HG02571 (cell line): ENCODE measurements around the gene BTNL3.
"Not testable (repeated sequence)": the region's sequence is repeated elsewhere in the genome, so short reads cannot be mapped to it uniquely, and the experiment has no call there.

Experiments
- ATAC-seq: cut with Tn5 transposase; IDR thresholded peaks from one replicate; pipeline ENCODE4 v1.9.1; 2021; ENCODE audit warnings: mild to moderate bottlenecking, moderate library complexity; ENCODE audit not compliant: unreplicated experiment

Gene BTNL3

DNA sequence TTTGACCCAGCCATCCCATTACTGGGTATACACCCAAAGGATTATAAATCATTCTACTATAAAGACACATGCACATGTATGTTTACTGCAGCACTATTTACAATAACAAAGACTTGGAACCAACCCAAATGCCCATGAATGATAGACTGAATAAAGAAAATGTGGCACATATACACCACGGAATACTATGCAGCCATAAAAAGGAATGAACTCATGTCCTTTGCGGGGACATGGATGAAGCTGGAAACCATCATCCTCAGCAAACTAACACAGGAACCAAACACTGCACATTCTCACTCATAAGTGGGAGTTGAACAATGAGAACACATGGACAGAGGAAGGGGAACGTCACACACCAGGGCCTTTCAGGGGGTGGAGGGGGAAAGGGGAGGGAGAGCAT, 28.8 kb downstream of the BTNL3 start:
- not testable (repeated sequence) for ATAC-seq

DNA sequence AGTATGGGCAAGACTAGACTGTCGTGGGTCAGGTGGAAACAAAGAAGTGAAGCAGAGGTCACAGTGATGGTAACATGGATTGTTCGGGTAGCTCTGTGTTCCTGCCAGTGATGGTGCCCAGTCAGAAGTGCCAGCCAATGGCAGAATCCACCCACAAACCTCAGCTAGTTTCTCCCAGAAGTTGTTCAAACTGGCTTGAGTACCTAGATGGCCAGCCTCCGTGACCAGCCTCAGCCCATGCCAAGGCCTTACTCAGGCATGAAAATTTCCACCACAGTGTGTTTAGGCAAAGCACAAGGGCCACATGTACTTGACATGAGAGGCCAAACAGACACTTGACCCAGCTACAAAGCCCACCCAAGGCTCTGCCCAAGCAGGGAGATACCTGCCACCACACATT, 32.0 kb downstream of the BTNL3 start:
- ATAC-seq, result no peak

- no peak for ATAC-seq
Observed at GRCh38 chr5:181024245-181025064, 35.8 kb downstream of the BTNL3 start.

- no peak for ATAC-seq
Observed at GRCh38 chr5:181027452-181028031, 38.9 kb downstream of the BTNL3 start.

DNA sequence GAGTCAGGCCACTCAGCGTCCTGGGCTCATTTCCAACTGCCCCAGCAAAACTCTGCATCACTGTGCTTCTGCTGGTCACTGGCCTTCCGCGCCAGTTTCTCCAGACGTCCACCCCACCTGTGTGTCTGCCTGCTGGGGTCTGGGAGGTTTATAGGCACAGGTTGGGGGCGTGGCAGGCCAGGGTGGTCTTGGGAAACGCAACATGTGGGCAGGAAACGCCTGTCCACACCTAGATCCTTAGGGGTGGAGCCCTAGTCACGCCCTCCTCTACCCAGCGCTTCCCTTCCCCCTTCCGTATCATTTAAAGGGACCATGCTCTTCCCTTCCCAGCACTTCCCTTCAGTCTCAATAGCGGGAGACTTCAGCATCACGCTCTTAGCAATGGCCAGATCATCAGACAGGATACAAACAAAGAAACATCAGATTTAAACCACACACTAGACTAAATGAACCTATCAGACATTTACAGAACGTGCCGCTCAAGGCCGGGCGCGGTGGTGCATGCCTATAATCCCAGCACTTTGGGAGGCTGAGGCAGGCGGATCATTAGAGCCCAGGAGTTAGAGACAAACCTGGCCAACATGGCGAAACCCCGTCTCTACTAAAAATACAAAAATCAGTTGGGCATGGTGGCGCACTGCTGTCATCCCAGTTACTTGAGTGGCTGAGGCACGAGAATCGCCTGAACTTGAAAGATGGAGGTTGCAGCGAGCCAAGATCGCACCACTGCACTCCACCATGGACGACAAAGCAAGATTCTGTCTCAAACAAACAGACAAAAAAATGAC, 39.6 kb downstream of the BTNL3 start:
- ATAC-seq, result no peak

GRCh38 chr5:181031716-181032115, 43.1 kb downstream of the BTNL3 start:
- no peak for ATAC-seq

DNA sequence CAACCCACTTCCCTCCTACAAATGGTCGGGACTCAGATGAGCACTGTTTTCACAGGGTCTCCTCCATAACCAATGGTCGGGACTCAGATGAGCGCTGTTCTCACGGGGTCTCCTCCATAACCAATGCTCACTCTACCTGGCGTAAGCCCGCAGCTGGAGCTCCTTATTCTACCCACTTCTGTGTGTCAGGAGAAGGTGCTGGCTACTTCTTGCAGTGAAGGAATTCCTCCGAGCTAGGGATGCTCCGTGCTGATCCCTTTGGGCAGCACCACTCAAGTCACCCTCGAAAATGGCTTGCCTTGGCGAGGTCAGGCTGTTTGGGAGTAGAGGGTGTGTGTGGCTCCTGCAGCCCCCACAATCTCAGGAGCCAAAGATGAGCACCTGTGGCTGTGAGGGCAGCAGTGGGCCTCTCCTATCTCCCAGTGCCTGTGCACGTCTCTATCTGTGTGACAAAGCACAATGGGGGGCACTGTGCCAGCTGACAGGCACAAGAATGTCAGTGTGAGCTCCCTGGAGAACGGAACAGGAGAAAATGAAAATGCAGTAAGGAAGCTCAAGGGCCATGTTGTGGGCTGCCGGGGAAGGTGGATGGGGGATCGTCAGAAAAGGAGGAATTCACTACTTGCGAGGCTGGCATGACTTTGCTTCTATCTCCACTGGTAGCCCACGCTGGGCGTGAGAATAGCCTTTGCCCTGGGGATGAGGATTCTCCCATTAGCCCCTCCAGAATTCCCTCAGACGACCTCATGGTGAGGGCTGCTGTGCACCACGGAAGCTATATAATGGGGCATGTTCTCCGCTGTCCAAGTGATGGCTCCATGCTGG, 47.6 kb downstream of the BTNL3 start:
- no peak for ATAC-seq

DNA sequence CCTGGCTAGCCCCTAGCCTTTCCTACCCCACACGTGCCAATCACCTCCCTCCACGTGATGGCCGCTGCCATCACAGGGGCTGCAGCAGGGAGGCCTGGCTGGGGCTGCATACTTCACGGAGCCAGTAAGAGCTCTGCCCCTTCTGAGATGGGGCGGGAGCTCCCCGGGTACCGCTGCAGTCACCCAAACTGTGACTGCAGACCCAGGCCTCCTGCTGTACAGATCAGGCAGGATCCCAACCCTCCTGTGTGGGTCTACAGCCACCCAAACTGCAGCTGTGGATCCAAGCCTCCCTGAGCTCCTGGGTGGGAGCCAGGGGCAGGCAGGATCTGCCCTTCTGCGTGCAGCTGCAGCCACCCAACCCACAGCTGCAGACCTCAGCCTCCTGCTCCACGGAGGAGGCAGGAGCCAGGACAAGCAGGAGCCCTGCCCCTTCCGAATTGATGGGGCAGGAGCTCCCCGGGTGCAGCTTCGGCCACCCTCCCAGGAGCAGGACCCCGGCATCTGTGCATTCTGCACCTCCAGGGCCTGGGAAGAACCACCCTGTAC, 48.2 kb downstream of the BTNL3 start:
- ATAC-seq, result no peak

DNA sequence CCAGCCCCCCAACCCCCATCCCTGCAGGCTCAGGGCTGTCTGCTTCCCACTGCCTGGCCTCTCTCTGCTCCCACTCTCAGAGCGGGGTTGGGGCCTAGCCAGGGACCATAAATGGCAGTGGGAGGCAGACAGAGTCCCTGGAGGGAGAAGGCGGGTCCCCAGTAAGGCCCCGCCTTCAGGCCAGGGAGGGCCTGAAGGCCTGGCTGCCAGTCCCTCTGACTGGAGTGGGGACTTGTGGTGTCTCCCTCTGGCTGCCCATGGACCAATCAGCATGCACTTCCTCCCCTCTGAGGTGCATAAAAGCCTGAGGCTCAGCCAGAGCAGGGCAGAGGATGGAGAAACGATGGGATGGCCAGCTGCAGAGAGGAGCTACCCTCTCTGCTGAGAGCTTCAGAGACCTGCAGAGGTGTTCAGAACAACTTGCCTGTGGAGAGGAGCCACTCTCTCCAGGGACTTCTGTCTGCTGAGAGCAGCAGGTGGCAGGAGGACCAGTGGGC, 48.8 kb downstream of the BTNL3 start:
- ATAC-seq, result no peak

- ATAC-seq, result no peak
Observed at GRCh38 chr5:181039471-181039870, 50.8 kb downstream of the BTNL3 start.

DNA sequence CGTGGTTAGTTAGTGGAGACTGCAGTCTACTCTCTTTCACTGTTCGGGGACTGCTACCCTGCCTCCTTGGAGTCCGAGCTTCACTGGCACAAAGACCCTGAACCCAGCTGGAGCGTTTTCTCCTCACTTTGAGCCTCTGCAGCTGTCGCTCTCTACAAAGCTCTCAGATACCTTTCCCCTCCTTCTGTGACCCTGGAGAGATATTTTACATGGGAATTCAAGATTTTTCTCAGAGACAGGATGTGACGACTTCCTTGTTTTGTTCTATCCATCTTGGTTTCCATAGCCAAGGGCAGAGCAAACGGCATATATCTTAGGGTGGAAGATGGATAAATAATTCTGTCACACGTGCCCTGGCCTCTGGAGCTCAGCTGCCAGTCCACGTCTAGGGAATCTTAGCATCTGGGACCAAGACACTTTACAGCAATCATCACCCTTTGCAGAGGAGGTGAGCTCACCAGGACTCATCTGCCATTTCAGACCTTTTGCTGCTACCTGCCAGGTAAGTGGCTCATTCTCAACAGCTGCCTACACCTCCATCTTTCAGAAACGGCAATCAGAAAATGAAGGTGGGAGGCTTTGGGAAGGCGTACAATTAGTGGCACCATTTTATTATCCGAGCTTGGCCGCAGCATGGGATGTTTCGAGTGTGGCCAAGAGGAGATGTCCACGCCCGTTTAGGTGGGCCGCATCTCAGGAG, 51.4 kb downstream of the BTNL3 start, which contains the start of gene BTNL9:
BTNL9 (plus strand) TSS at position 336 of the 700 bp plus-strand sequence. CDS start 5,224 bp downstream, outside the sequence.
- ATAC-seq, result no peak

DNA sequence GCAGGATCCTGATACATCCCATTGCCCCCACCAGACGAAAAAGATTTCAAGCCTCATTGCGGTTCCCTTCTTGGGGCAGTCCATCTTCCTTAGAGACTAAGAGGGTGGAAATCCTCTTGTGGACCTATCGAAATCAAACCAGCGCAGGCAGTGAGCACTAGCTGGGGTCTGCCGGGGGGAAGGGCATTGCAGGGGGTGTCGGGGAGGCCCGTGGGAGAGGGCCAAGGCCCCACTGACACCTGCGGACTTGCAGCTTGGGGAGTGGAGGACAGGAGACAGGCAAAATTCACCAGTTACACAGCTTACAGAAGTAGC, 51.9 kb downstream of the BTNL3 start:
- ATAC-seq, result no peak

DNA sequence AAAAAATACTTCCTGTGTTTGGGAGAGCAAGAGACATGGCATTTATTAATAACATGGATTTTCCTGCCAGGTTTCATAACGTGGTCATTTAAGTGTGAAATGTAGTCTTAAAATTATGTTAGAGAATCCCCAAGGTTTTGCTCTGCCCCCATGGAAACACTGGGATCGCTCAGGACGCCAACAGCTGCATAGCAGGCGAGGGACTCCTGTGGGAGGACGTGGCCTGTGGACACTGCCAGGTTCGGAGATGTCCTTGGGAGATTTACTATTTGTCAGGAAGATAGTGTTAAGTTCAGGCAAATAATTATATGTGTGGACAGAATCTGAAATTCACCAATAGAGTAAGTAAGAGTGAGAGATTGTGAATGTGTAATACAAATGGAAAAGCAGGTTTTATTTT, 52.4 kb downstream of the BTNL3 start:
- no peak for ATAC-seq

DNA sequence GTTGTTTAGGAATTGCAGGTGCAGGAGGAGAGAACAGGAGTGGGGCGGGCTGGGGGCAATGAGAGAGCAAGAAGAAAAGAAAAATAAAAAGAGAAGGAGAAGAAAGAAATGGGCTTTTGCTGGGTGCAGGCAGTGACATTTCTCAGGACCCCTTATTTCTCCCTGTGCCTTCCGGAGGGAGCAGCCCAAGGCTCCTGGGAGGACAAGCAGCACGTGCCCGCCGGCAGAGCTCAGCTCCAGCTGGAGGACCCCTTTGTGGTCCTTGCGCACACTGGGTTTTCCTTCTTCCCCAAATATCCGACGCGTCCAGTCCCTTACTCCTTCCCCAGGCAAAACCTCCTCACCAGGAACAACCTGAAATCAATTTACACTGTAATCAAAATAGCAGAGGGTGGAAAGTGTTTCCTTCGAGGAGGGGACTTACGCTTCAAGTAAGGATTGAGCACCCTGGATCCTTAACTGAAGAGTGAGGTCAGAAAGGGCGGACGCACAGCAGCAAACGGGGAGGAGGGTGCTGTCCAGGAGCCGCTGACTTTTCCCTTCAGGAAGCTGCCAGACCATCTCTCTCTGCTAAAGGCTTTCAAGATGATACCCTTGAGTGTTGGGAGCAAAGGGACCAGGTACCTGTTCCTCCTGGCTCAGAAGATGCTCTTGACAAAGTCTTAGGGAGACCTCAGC, 53.5 kb downstream of the BTNL3 start:
- no peak for ATAC-seq

- no peak for ATAC-seq
Observed at GRCh38 chr5:181042722-181043121, 54.1 kb downstream of the BTNL3 start.

DNA sequence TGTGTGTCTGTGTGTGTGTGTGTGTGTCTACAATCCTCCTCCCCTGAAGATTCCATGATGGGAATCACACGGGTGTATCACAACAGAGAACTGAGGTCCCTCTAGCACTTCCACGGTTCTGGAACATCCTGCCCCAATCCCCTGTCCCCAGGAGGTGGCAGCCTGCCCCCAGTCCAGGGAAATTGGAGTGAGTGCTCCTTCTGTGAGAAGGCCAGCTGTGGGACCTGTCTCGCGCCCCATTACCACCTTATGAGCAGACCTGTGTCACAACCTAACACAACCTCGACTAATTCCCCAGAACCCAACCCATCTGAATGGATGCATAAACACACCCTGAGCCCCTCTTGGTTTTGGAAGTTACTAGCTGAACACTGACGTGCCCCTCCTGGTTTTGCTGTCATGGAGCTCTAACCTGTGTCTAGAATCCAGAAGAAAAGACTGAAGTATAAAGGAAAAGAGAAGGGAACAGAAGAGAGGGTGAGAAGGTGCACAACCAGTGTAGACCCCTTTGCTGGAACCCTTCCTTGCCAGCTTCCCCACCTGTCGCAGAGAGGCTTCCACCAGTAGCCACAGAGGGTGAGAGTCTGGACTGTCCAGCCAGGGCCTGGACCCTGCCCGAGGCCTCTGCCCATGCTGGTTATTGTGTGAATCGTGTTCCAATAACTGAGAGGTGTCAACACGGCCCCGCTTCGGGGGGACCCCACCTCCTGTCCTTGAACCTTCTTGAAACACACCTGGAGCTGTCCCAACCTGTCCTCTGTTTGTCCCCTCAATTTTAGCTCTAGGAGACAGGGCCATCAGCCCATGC, 54.8 kb downstream of the BTNL3 start:
- ATAC-seq, result no peak

DNA sequence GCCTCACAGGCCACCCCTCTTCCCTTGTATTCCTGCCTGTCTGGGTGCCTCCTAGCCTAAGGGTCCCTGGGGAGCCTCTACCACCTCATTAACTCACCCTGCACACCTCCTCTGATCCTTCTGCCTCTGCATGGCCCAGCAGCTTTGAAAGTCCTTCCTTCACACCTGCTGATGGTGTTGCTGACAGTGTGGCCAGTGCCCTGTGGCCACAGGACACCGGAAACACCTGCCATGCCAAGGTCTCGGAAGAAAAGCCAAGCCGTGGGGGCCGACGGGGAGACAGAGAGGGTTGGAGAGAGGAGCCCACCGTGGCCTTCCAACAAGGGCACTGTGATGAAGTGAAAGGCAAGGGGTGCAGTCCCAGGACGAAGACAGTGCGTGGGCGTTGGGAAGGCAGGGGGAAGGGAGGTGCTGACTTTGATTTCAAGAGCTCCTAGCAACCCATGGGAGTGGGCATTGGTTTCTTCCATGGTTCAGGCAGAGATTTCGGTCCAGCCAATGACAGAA, 55.5 kb downstream of the BTNL3 start:
- no peak for ATAC-seq

GRCh38 chr5:181044662-181045305, 56.1 kb downstream of the BTNL3 start:
- no peak for ATAC-seq
